Activated effector memory CD4-positive, alpha-beta T cell treated with anti-CD3 and anti-CD28 coated beads, Interleukin-2, amount 50 U/mL, for 16 hours (primary cell): Measurements from ENCODE around the gene RSL24D1.
"Not testable (repeated sequence)": the region's sequence is repeated elsewhere in the genome, so short reads cannot be mapped to it uniquely, and the experiment has no call there.

Experiments
- DNase-seq: peaks from one replicate; pipeline ENCODE4 v3.0.0-alpha.2; 2020

Gene RSL24D1

GRCh38 chr15:55204464-55204863 is 7.7 kb upstream of the RSL24D1 start:
- no peak for DNase-seq

GRCh38 chr15:55202206-55202605 is 5.5 kb upstream of the RSL24D1 start:
- no peak for DNase-seq

- no peak for DNase-seq
These were observed 2.0 kb upstream of the RSL24D1 start for GRCh38 chr15:55198706-55199105.

- DNase-seq: no peak
These were observed 978 bp upstream of the RSL24D1 start for GRCh38 chr15:55197719-55198118.

GRCh38 chr15:55197362-55197705 is 593 bp upstream of the RSL24D1 start:
- DNase-seq: no peak

- no peak for DNase-seq
These were observed 745 bp downstream of the RSL24D1 start for GRCh38 chr15:55195996-55196395.

GRCh38 chr15:55194256-55194655 is 2.5 kb downstream of the RSL24D1 start:
- no peak for DNase-seq

GRCh38 chr15:55186331-55186730 is 10.4 kb downstream of the RSL24D1 start:
- no peak for DNase-seq

- no peak for DNase-seq
These were observed 13.1 kb downstream of the RSL24D1 start for GRCh38 chr15:55183679-55184078.

GRCh38 chr15:55179141-55179540 is 17.6 kb downstream of the RSL24D1 start:
- DNase-seq: no peak

GRCh38 chr15:55170361-55170760 is 26.4 kb downstream of the RSL24D1 start:
- no peak for DNase-seq

- DNase-seq: peak; percentile 79
These were observed 28.3 kb downstream of the RSL24D1 start for GRCh38 chr15:55168350-55168974.

- DNase-seq: no peak
These were observed 32.5 kb downstream of the RSL24D1 start for GRCh38 chr15:55164284-55164683.

GRCh38 chr15:55151631-55152030 is 45.1 kb downstream of the RSL24D1 start:
- DNase-seq: no peak

GRCh38 chr15:55143132-55143531 is 53.6 kb downstream of the RSL24D1 start:
- DNase-seq: not testable (repeated sequence)

- no peak for DNase-seq
These were observed 62.8 kb downstream of the RSL24D1 start for GRCh38 chr15:55133972-55134371.

- DNase-seq: no peak
These were observed 64.1 kb downstream of the RSL24D1 start for GRCh38 chr15:55132672-55133071.
